ENCODE data around the gene FBLN2. TPM values are rescaled to one million over a fixed set of nuclear protein-coding genes. Genes with fewer than 3 reads are reported as not detected.

The FBLN2 gene
- total and polyA plus RNA-seq, 2 of the 4 experiments (the other 2 are of a cell fraction): 11.8 to 60.8 TPM

DNA sequence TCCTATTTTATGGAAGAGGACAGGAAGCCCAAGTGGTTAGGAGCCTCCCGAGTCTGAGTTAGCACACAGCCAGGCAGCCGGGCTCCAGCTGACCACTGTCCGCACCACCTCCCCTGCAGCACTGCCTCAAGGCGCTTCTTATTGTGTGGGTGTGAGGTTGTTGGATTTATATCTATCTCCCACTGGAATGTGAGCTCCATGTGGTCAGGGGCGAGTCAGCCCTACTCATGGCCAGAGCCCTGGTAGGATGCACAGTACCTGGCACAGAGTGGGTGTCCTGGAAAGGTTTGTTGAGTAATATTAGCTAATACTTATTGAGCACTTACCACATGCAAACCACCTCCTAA is 9.7 kb upstream of the FBLN2 start:
- H3K9me1 ChIP-seq (ENCODE audit: insufficient read depth, low read length): peaks cover 25% of the 10 kb centered on the region
- no peak overlapping the region for H3K56ac ChIP-seq (ENCODE audit: extremely low read depth, insufficient read depth, low read length)
- dilution Hi-C loops (cut with HindIII; ENCODE audit: low sequenced_read_pairs, unreplicated experiment): no loop called here
- ChIA-PET CTCF (no interaction called here), POLR2A (ENCODE audit: unreplicated experiment) (no interaction called here)
- H2BK20ac ChIP-seq (ENCODE audit: low read depth, low read length): peak overlapping the region; percentile 99
- H2BK5ac ChIP-seq (ENCODE audit: low read depth, low read length, poor library complexity, severe bottlenecking): peak overlapping the region; percentile 85
- no peaks in the 10 kb centered on the region for H3K27me3 ChIP-seq (ENCODE audit: control insufficient read depth, insufficient read depth, low read length)
- peak overlapping the region; percentile 48 for H2AK9ac ChIP-seq (replicated peaks; ENCODE audit: low read depth, low read length, poor library complexity)
- in situ Hi-C loops (cut with MboI; ENCODE audit: low sequenced_read_pairs): no loop called here
- H3K14ac ChIP-seq (replicated peaks; ENCODE audit: low read depth, low read length): peak overlapping the region; percentile 83
- BruUV-seq (replicated peaks): no TSS peak
- peak overlapping the region; percentile 87 for H3K27ac ChIP-seq (ENCODE audit: insufficient read depth, low read length)
- H2AK5ac ChIP-seq (ENCODE audit: low read depth, low read length): peak overlapping the region; percentile 100
- H3K18ac ChIP-seq (ENCODE audit: low read depth, low read length): peak overlapping the region; percentile 91
- peak overlapping the region; percentile 77 for H2AFZ ChIP-seq (replicated peaks; ENCODE audit: low read length, poor library complexity)
- peak; percentile 75 for DNase-seq
- H3K4ac ChIP-seq (ENCODE audit: low read depth, low read length): peak overlapping the region; percentile 98
- H3K4me2 ChIP-seq (ENCODE audit: low read depth, low read length): no peak overlapping the region
- H4K5ac ChIP-seq (ENCODE audit: low read depth, low read length): peak overlapping the region; percentile 91
- H2BK15ac ChIP-seq (ENCODE audit: low read depth, low read length): peak overlapping the region; percentile 91
- no peaks in the 10 kb centered on the region for H4K20me1 ChIP-seq (ENCODE audit: insufficient read depth, low read length)
- H3K36me3 ChIP-seq (ENCODE audit: control insufficient read depth, insufficient read depth, low read length): no peaks in the 10 kb centered on the region
- peak overlapping the region; percentile 96 for H3K23ac ChIP-seq (ENCODE audit: low read depth, low read length)
- H3K79me1 ChIP-seq (ENCODE audit: low read depth in 1 of 2, low read length in 2 of 2): no peaks in the 10 kb centered on the region
- peak; percentile 33; the same call in 1 of the 2 replicates for TF ChIP-seq CEBPB (IDR thresholded peaks at IDR 0.05; ENCODE audit: low read depth, low read length)
- no peak for TF ChIP-seq NFE2L2 (IDR thresholded peaks at IDR 0.05; ENCODE audit: low read depth, low read length)
- no peak overlapping the region for H3K4me3 ChIP-seq (ENCODE audit: insufficient read depth, low read depth, low read length)
- peak overlapping the region; percentile 85 to 90 for H4K8ac ChIP-seq (ENCODE audit: low read depth in 2 of 2, low read length in 2 of 2)
- ATAC-seq (ENCODE audit: low read depth): peak; percentile 36
- H3K9ac ChIP-seq (ENCODE audit: low read depth, low read length): peak overlapping the region; percentile 30; the same call in 1 of the 2 replicates
- H4K91ac ChIP-seq (ENCODE audit: insufficient read depth, low read depth, low read length): peak overlapping the region; percentile 99
- WGBS, 2 experiments (ENCODE audit: extremely low coverage in 2 of 2, insufficient read length in 1 of 2): no CpG with 5 or more reads among the region's 5 CpGs
- H2BK120ac ChIP-seq (ENCODE audit: low read depth, low read length): peak overlapping the region; percentile 98
- H3K9me3 ChIP-seq (ENCODE audit: control insufficient read depth, insufficient read depth, low read length): 0 out of 2 replicates have a peak, but pooled peaks cover 3% of the 10 kb centered on the region
- H3K4me1 ChIP-seq (ENCODE audit: control insufficient read depth, insufficient read depth, low read length): peaks cover 32% of the 10 kb centered on the region
- intact Hi-C loops (cut with micrococcal nuclease): no loop called here

Measured in IMR-90 (cell line).